ENCODE data around the gene VEGFB.

DNA sequence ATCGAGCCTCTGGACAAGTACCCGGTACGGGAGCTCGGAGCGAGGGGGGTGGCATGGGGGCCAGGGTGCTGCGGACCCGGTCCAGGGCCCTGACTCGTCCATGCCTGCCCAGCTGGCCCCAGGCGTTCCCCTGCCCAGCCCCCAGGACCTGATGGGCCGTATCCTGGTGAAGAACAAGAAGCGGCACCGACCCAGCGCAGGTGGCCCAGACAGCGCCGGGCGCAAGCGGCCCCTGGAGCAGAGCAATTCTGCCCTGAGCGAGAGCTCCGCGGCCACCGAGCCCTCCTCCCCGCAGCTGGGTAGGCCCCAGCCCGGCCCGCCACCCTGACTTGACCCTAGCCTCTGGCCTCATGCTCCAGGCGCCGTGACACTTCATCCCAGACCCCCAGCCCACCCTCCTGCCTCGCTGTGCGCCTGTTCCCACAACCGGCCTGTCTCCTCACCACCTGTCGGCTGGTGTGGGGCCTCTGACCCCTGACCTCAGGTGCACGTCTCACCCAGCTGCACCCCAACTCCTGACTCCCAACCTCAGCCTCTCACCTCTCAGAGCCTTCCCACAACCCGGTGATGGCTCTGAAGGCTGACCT lies 24.7 kb downstream of the VEGFB start:
- TF ChIP-seq, protein P1, sequence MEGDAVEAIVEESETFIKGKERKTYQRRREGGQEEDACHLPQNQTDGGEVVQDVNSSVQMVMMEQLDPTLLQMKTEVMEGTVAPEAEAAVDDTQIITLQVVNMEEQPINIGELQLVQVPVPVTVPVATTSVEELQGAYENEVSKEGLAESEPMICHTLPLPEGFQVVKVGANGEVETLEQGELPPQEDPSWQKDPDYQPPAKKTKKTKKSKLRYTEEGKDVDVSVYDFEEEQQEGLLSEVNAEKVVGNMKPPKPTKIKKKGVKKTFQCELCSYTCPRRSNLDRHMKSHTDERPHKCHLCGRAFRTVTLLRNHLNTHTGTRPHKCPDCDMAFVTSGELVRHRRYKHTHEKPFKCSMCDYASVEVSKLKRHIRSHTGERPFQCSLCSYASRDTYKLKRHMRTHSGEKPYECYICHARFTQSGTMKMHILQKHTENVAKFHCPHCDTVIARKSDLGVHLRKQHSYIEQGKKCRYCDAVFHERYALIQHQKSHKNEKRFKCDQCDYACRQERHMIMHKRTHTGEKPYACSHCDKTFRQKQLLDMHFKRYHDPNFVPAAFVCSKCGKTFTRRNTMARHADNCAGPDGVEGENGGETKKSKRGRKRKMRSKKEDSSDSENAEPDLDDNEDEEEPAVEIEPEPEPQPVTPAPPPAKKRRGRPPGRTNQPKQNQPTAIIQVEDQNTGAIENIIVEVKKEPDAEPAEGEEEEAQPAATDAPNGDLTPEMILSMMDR (conservative IDR thresholded peaks at IDR 0.05): no peak
- no peak for TF ChIP-seq ZFX (IDR thresholded peaks at IDR 0.05)

Data from C4-2B (cell line).